Measurements from ENCODE around the gene CORO2A.

Gene CORO2A, protein sequence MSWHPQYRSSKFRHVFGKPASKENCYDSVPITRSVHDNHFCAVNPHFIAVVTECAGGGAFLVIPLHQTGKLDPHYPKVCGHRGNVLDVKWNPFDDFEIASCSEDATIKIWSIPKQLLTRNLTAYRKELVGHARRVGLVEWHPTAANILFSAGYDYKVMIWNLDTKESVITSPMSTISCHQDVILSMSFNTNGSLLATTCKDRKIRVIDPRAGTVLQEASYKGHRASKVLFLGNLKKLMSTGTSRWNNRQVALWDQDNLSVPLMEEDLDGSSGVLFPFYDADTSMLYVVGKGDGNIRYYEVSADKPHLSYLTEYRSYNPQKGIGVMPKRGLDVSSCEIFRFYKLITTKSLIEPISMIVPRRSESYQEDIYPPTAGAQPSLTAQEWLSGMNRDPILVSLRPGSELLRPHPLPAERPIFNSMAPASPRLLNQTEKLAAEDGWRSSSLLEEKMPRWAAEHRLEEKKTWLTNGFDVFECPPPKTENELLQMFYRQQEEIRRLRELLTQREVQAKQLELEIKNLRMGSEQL

DNA sequence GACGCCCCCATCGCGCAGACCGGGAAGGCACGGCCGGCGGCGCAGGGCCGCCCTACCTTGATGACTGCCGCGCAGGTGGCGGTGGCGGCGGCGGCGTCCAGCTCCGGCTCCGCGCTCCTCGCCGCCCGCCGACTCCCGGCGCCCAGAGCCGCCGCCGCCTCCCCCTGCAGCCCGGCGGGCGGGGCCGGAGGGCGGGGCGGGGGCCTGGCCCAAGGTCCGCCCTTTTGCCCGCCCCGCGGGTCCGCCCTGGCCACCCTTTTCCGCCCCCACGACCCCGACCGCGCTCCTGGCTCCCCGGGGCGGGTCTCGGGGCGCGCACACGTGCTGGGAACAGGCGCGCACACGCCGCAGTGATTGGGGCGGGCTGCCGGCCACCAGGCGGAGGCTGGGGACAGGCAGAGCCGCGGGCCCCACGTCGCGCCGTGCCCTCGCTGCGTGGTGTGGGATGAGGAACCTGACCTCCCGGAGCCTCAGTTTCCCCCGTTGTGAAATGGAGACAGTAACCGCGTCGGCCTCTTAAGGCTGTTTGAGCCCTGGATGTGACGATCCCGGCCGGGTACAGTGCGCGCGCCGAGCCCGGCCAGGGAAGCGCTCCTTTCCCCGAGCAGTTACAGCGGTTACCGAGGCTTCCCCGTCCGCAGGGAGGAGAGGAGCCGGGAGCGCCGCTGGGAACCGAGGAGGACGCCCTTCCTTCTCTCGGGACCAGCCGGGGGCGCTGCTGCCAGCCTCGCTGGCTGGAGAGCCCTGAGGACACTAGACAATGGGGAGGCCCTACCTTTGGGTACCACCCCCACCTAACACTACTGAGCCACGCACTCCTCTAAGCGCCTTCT lies at the start of gene CORO2A:
TSS of gene CORO2A (minus strand) at position 135 of the 833 bp plus-strand sequence. CDS start 34,977 bp downstream, outside the sequence.
- Mint-ChIP-seq H3K27me3 (ENCODE audit: low read depth) (peaks cover 5% of the 10 kb centered on the region), H3K4me3 (peak within 1 kb of the TSS; percentile 79), H3K9me3 (no peaks in the 10 kb centered on the region), H3K36me3 (ENCODE audit: low read depth) (no peaks in the 10 kb centered on the region), H3K27ac (peak within 1 kb of the TSS; percentile 59), H3K4me1 (ENCODE audit: low read depth) (peaks cover 9% of the 10 kb centered on the region)

DNA sequence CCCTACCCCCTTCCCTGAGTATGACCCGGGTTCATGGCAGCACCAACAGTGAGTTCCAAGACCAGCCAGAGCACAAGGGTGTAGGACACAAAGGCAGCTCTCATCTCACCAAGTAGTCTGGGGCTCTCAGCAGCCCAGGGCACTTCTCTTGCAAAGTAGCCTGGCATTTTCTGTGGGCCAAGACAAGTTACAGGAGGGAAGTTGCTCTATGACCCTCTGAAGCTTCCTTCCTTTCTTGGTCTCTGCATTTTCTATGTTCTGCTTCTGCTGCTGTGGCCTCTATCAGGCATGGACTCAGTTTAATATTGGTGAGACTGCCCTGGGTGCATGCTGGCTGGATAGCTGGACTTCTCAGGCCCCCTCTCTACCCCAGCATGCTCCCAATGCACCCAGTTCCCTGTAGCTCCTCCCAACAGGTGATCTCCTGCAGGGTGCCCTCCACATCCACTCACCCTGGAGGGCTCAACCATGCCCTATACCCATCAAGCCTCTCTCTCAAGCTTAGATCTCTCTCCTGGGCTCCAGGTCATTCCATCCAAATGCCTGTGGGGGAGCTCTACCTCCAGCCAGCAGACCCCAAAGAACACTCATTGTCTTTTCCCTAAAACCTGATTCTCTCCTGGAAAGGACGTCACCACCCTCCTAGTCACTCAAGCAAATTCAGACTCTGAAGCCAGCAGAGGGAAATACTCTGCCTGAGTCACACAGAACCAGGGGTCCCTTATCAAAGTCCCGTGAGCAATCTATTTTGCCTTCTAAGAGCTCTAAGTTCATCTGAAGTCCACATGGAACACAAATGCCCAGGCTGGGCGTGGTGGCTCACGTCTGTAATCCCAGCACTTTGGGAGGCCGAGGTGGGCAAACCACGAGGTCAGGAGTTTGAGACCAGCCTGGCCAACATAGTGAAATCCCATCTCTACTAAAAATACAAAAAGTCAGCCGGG lies 49.2 kb upstream of the CORO2A start:
- H3K4me3 Mint-ChIP-seq: no peak overlapping the region
- no peaks in the 10 kb centered on the region for H3K27me3 Mint-ChIP-seq (ENCODE audit: low read depth)
- peaks cover 3% of the 10 kb centered on the region for H3K4me1 Mint-ChIP-seq (ENCODE audit: low read depth)
- no peak overlapping the region for H3K27ac Mint-ChIP-seq
- no peaks in the 10 kb centered on the region for H3K9me3 Mint-ChIP-seq
- H3K36me3 Mint-ChIP-seq (ENCODE audit: low read depth): peaks cover 7% of the 10 kb centered on the region

DNA sequence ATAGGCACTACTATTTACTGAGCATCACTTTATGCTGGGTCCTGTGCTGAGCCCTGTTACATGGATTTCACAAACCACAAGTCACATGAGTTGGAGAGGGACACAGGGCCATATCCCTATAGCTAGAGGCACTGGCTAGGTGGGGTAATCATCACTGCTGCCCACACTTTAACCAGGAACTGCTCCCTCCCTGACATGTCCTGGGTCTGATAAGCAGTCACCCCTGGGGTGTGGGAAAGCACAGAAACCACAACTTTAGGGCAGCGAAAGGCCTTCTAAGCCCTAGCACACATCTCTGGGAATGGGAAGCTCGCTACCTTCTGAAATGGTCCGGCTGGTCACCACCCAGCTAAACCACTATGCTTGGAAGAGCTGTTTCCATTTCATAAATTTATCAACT lies 48.0 kb upstream of the CORO2A start:
- no peaks in the 10 kb centered on the region for H3K9me3 Mint-ChIP-seq
- H3K4me3 Mint-ChIP-seq: no peak overlapping the region
- H3K4me1 Mint-ChIP-seq (ENCODE audit: low read depth): no peaks in the 10 kb centered on the region
- no peak overlapping the region for H3K27ac Mint-ChIP-seq
- H3K27me3 Mint-ChIP-seq (ENCODE audit: low read depth): no peaks in the 10 kb centered on the region
- H3K36me3 Mint-ChIP-seq (ENCODE audit: low read depth): peaks cover 7% of the 10 kb centered on the region

DNA sequence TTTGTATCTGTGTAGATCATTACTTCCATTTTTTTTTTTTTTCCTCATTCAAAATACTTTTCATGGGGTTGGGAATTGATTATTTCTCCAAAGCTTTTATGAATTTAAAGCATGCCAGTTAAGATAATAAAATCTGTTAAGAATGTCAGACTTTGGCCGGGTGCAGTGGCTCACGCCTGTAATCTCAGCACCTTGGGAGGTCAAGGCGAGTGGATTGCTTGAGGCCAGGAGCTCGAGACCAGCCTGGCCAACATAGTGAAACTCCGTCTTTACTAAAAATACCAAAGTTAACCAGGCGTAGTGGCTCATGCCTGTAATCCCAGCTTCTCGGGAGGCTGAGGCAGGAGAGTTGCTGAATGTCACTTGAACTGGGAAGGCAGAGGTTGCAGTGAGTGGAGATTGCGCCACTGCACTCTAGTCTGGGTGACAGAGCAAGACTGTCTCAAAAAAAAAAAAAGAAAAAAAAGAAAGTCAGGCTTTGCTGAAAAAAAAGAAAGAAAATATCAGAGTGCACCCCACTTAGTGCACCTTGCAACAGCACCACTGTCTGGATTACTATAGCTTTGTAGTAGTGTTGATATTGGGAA lies 44.6 kb upstream of the CORO2A start:
- Mint-ChIP-seq H3K4me1 (ENCODE audit: low read depth) (no peaks in the 10 kb centered on the region), H3K9me3 (no peaks in the 10 kb centered on the region), H3K27ac (no peak overlapping the region), H3K36me3 (ENCODE audit: low read depth) (peaks cover 9% of the 10 kb centered on the region), H3K4me3 (no peak overlapping the region), H3K27me3 (ENCODE audit: low read depth) (no peaks in the 10 kb centered on the region)

DNA sequence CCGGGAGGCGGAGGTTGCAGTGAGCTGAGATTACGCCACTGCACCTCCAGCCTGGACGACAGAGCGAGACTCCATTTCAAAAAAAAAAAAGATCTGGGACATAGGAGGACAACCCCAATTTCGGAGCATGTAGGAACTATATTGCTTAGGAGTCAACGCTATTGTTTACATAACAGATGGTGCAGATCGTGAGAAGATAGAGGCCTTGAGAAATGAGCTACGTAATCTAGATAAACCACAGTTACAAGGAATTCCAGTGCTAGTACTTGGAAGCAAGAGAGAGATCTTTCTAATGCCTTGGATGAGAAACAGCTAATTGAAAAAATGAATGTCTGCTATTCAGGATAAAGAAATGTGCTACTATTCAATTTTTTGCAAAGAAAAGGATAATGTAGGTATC lies 42.7 kb upstream of the CORO2A start:
- no peaks in the 10 kb centered on the region for H3K9me3 Mint-ChIP-seq
- H3K27ac Mint-ChIP-seq: no peak overlapping the region
- H3K4me1 Mint-ChIP-seq (ENCODE audit: low read depth): no peaks in the 10 kb centered on the region
- H3K36me3 Mint-ChIP-seq (ENCODE audit: low read depth): peaks cover 5% of the 10 kb centered on the region
- H3K27me3 Mint-ChIP-seq (ENCODE audit: low read depth): no peaks in the 10 kb centered on the region
- no peak overlapping the region for H3K4me3 Mint-ChIP-seq

DNA sequence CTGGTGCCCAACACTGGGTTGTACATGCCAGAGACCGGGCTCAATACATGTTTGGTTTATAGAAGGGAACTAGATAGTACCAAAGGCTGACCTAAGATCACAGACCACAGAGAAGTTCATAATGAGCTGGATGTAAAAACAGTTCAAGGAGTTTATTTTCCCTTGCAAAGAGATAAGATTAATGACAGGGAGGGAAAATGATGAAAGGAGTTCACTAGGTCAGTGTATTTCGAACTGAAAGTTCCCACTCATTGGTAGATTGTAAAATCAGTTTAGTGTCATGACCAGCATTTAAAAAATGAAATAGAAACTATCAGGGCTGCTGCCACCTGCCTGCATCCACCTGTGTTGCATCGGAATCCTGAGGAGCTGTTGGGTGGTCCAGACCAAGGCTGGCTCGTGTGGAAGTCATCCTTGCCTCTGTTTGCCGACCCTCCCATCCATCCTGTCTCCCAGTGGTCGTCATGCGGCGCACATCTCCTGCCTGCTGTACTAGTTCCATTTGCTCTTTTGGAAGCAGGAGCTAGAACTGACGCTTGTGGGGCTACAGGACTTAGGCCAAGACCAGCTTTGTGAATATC lies 41.9 kb upstream of the CORO2A start:
- Mint-ChIP-seq H3K27me3 (ENCODE audit: low read depth) (no peaks in the 10 kb centered on the region), H3K4me3 (no peak overlapping the region), H3K36me3 (ENCODE audit: low read depth) (peaks cover 2% of the 10 kb centered on the region), H3K9me3 (no peaks in the 10 kb centered on the region), H3K4me1 (ENCODE audit: low read depth) (no peaks in the 10 kb centered on the region), H3K27ac (no peak overlapping the region)

DNA sequence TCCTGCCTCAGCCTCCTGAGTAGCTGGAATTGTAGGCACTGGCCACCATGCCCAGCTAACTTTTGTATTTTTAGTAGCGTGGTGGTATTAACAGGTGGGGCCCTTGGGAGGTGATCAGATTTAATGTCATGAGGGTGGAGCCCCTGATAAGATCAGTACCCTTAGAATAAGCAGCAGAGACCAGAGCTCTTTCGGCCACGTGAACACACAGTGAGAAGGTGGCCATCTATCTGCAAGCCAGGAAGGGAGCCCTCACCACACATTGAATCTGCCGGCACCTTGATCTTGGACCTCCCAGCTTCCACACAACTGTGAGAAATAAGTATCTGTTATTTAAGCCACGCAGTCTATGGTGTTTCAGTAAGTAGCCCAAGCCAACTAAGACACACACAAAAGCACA lies 40.5 kb upstream of the CORO2A start:
- no peaks in the 10 kb centered on the region for H3K27me3 Mint-ChIP-seq (ENCODE audit: low read depth)
- H3K9me3 Mint-ChIP-seq: no peaks in the 10 kb centered on the region
- H3K4me1 Mint-ChIP-seq (ENCODE audit: low read depth): no peaks in the 10 kb centered on the region
- H3K27ac Mint-ChIP-seq: no peak overlapping the region
- peaks cover 7% of the 10 kb centered on the region for H3K36me3 Mint-ChIP-seq (ENCODE audit: low read depth)
- H3K4me3 Mint-ChIP-seq: no peak overlapping the region

DNA sequence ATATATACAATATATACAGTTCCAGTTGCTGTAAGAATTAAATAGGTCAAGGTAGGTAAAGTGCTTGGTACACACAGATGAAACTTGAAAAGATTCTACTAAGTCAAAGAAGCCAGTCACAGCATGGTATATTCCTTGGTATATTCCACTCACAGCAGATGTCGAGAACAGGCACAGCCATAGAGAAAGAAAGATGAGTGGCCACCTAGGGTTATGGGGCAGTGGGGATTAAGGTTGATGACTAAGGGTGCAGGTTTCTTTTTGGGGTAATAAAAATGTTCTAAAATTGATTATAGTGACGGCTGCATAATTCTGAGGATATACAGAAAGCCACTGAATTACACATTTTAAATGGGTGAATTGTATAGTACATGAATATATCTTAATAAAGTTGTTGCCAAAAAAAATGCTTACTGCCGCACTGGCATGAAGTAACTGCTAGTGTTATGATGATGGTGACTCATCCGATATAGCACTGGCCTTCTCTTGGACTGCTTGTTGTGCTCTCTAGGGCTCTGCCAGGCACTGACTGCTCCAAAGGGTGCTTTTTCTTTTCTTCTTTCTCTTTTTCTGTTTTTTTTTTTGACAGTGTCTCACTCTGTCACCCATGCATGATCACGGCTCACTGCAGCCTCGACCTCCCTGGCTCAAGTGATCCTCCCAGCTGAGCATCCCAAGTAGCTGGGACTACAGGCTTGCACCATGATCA lies 39.5 kb upstream of the CORO2A start:
- H3K9me3 Mint-ChIP-seq: no peaks in the 10 kb centered on the region
- H3K27ac Mint-ChIP-seq: no peak overlapping the region
- H3K4me1 Mint-ChIP-seq (ENCODE audit: low read depth): no peaks in the 10 kb centered on the region
- H3K27me3 Mint-ChIP-seq (ENCODE audit: low read depth): no peaks in the 10 kb centered on the region
- peaks cover 7% of the 10 kb centered on the region for H3K36me3 Mint-ChIP-seq (ENCODE audit: low read depth)
- no peak overlapping the region for H3K4me3 Mint-ChIP-seq

DNA sequence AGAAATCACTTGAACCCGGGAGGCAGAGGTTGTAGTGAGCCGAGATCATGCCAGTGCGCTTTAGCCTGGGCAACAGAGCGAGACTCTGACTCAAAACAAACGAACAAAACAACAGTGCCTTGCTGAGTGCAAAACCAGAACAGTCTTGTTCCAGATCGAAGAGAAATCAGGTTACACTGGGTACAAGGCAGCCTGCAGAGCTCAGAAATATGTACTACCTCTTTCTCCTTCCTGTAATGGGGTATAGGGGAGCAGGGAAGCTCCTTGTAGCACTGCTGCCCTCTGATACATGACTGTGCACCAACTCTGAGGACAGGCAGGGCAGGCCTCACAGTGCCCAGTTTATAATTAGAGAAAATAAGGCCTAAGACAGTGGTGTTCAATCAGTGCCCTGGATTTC lies 38.4 kb upstream of the CORO2A start:
- Mint-ChIP-seq H3K36me3 (ENCODE audit: low read depth) (peaks cover 7% of the 10 kb centered on the region), H3K4me1 (ENCODE audit: low read depth) (no peaks in the 10 kb centered on the region), H3K9me3 (no peaks in the 10 kb centered on the region)

DNA sequence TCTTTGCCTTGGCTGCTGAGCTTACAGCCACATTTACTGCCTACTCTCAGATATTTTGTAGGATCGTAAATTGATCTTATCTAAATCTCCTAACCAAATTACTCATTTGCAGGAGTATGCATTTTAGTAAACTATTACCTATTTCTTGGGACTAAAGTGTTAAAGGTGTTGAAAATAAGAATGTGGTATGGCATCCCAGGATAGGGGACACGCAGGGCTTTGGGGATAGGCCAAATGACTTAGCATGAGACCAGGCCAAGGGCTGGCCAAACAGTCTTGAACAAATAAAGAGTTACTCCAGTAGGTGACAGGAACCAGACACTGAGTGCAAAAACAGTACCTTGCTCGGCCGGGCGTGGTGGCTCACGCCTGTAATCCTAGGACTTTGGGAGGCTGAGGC lies 37.9 kb upstream of the CORO2A start:
- Mint-ChIP-seq H3K4me3 (no peak overlapping the region), H3K27ac (no peak overlapping the region), H3K36me3 (ENCODE audit: low read depth) (peaks cover 7% of the 10 kb centered on the region)

More for the DNA sequence above, 38.4 kb upstream of the CORO2A start:
- Mint-ChIP-seq H3K4me3 (no peak overlapping the region), H3K27me3 (ENCODE audit: low read depth) (no peaks in the 10 kb centered on the region), H3K27ac (no peak overlapping the region)

DNA sequence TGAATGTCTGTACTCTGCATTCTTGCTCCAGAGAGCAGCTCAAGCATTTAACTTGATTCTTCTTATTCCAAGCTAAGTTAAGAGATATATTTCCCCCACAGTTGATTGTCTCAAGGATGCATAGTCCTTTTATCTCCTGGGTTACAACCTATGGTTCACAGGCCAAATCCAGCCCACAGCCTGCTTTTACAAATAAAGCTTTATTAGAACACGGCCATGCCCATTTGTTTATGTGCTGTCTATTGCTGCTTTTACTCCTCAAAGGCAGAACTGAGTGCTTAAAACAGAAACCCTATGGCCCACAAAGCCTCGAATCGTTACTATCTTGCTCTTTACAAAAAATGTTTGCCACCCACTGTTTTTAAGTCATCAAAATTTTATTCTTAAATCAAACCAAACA lies 37.2 kb upstream of the CORO2A start:
- Mint-ChIP-seq H3K4me1 (ENCODE audit: low read depth) (no peaks in the 10 kb centered on the region), H3K27me3 (ENCODE audit: low read depth) (no peaks in the 10 kb centered on the region), H3K36me3 (ENCODE audit: low read depth) (peaks cover 7% of the 10 kb centered on the region), H3K9me3 (no peaks in the 10 kb centered on the region), H3K4me3 (no peak overlapping the region), H3K27ac (no peak overlapping the region)

More for the DNA sequence above, 37.9 kb upstream of the CORO2A start:
- no peaks in the 10 kb centered on the region for H3K27me3 Mint-ChIP-seq (ENCODE audit: low read depth)
- no peaks in the 10 kb centered on the region for H3K9me3 Mint-ChIP-seq
- H3K4me1 Mint-ChIP-seq (ENCODE audit: low read depth): no peaks in the 10 kb centered on the region

DNA sequence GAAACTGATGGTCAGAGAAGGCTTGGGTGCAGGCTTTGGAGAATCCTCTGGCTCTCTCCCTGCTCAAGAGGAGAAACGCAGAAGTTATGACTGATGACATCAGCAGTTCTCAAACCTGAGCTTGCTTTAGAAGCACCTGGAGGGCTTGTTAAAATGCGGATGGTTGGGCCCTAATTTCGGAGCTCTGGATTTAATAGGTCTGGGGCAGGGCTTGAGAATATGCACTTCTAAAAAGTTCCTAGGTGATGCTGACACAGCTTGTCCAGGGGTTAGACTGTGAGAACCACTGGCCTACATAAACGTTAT lies 36.6 kb upstream of the CORO2A start:
- no peaks in the 10 kb centered on the region for H3K4me1 Mint-ChIP-seq (ENCODE audit: low read depth)
- no peak overlapping the region for H3K27ac Mint-ChIP-seq
- peaks cover 7% of the 10 kb centered on the region for H3K36me3 Mint-ChIP-seq (ENCODE audit: low read depth)
- no peak overlapping the region for H3K4me3 Mint-ChIP-seq
- no peaks in the 10 kb centered on the region for H3K9me3 Mint-ChIP-seq
- H3K27me3 Mint-ChIP-seq (ENCODE audit: low read depth): no peaks in the 10 kb centered on the region

DNA sequence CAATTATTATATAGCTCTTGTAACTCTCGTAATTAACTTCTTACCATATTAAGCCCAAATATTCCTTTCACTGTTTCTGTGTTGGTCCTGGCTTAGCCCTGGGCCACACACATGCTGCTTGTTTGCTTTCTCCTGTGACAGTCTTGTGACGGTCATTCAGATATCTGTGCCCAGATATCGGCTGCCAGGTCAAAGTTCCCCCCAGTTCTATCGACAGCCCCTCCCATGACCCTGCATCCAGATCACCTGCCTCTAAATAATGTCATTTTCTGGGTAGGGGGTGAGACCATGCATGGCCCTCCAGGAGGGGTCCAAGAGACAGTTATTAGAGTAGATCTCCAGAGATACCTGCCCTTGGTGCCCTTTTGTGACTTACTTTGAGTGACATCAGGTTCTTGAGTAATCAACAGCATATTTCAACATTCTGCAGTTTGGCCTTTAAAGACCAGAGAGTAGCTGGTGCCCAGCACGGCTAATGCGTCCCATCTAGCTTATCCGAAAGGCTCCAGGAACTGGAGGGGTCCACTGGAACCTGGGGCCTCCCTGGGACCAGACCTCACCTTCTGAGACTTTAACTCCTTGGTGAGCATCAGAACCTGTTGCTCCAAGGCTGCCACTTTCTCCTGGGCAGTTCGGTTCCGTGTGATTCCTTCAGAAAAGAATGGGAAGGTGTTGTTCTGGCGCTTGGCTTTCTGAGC lies 36.1 kb upstream of the CORO2A start:
- Mint-ChIP-seq H3K36me3 (ENCODE audit: low read depth) (peaks cover 6% of the 10 kb centered on the region), H3K27ac (no peak overlapping the region), H3K4me1 (ENCODE audit: low read depth) (no peaks in the 10 kb centered on the region), H3K4me3 (no peak overlapping the region), H3K27me3 (ENCODE audit: low read depth) (no peaks in the 10 kb centered on the region), H3K9me3 (no peaks in the 10 kb centered on the region)
